Neural crest cell (in vitro differentiated cells): ENCODE measurements around the gene CEP128. TPM values are rescaled to one million over a fixed set of nuclear protein-coding genes. Genes with fewer than 3 reads are reported as not detected.

ENCODE experiments used
- DNase-seq: peaks from one replicate; pipeline ENCODE4 v3.0.0; 2021; ENCODE audit warnings: low read depth, mixed read lengths, low spot score
- H3K27ac Mint-ChIP-seq: one replicate; pipeline ENCODE4 v1.8.0; 2021; ENCODE audit warnings: mild to moderate bottlenecking, mixed read lengths; ENCODE audit not compliant: unreplicated experiment
- H3K27me3 Mint-ChIP-seq: 2 replicates; pipeline ENCODE4 v1.8.0; 2021; ENCODE audit warnings: low read depth, mild to moderate bottlenecking, mixed read lengths
- H3K36me3 Mint-ChIP-seq: 2 replicates; pipeline ENCODE4 v1.8.0; 2021; ENCODE audit warnings: low read depth, mild to moderate bottlenecking, mixed read lengths
- H3K4me1 Mint-ChIP-seq: 2 replicates; pipeline ENCODE4 v1.8.0; 2021; ENCODE audit warnings: mixed read lengths
- H3K4me3 Mint-ChIP-seq: one replicate; pipeline ENCODE4 v1.8.0; 2021; ENCODE audit warnings: mild to moderate bottlenecking, mixed read lengths
- H3K9me3 Mint-ChIP-seq: 2 replicates; pipeline ENCODE4 v1.8.0; 2021; ENCODE audit warnings: mixed read lengths
- CTCF ChIP-seq: fragments of 200-600 bp; sonication (generic); conservative IDR thresholded peaks from 2 replicates; pipeline ENCODE4 v1.5.0; 2021; ENCODE audit warnings: antibody characterized with exemption, mild to moderate bottlenecking
- total RNA-seq: library from RNA; stranded (reverse); gene quantifications from 2 replicates; pipeline ENCODE4 v1.2.1, GENCODE V29; 2021

The CEP128 gene
- total RNA-seq, 1 donor from 2014 or later = 25.8 TPM

DNA sequence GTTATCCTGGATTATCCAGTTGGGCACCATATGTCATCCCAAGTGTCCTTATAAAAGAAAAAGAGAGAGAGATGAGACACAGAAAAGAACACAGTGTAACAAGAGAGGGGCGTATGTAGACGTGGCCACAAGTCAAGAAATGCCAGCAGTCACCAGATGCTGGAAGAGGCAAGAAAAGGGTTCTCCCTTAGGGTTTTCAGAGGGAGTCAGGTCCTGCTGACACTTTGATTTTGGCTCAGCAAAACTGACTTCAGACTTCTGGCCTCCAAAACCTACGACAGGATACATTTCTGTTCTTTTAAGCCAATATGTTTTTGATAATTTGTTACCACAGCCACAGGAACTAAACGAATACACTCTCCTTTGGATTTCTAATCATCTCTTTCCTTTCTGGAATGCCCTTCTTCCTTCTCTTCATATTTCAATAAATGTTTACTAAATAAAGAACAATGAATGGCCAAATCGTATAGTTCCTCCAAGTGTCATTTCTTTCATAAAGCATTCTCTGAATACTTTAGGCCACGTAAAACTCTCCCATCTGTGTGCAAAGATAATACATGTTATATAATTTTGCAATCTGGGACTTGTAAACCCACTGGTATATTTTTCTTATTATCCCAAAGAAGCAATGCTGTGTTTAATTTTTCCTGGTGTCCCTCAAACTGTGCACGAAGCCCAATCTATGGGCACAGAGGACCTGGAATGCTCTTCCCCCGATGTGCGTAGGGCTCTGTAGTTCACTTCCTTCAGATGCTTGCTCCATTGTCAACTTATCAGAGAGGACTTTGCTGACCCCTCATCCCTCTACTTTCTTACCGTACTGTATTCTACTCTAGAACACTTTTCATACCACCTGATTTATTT lies 303.6 kb downstream of the CEP128 start:
- H3K4me3 Mint-ChIP-seq = no peak overlapping the region

DNA sequence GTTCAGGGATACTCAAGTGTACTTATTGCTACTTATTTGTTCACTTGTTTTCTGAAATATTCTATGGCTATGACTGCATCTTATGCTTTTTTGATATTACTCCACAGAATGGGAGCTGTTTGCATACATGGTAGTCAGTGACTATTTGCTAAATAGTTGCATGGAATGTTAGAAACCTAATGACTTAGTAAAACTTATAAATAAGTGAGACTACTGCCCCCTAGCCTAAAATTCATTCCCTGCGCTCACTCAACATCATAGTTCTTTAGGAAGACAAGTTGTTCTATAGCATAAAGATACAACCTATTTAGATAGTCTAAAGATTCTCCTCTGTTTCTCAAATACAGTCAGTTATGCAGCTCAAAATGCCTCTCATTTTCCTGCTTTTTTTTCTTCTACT lies 305.5 kb downstream of the CEP128 start:
- Mint-ChIP-seq H3K4me3 (no peak overlapping the region), H3K36me3 (no peaks in the 10 kb centered on the region), H3K9me3 (no peaks in the 10 kb centered on the region), H3K27ac (no peak overlapping the region), H3K4me1 (no peaks in the 10 kb centered on the region), H3K27me3 (no peaks in the 10 kb centered on the region)
- DNase-seq = no peak
- peak; percentile 49 for TF ChIP-seq CTCF

More for the DNA sequence above, 303.6 kb downstream of the CEP128 start:
- no peaks in the 10 kb centered on the region for H3K4me1 Mint-ChIP-seq
- no peaks in the 10 kb centered on the region for H3K36me3 Mint-ChIP-seq
- no peaks in the 10 kb centered on the region for H3K27me3 Mint-ChIP-seq
- no peak overlapping the region for H3K27ac Mint-ChIP-seq
- DNase-seq = no peak
- TF ChIP-seq CTCF = no peak
- H3K9me3 Mint-ChIP-seq = no peaks in the 10 kb centered on the region

DNA sequence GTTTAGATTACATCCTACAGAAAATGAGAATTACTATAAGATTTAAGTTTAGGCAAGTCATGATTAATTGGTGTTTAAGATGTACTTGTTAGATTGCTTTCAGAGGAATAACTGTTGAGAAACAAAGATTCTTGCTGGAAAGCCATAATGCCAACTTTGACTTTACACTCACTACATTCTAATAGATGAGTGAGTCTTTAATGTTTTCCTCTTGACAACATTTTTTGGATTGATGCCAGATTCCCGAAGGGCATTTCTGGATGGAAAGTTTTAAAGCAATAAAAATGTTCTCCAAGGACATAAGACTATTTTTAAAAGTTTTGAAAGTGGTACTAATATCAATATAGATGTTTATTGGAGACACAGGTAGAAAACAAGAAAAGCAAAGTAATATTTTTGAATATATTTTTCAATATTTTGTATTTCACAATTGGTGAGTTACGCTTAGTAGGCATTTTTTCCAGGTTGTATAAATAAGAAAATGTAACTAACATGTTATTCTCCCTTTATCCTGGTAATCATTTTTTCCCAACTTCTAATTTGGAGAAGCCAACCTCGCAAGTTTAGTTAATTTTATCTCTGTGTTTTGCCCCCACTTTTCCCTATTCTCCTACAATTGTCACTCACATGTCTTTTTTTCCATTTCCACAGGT lies 307.3 kb downstream of the CEP128 start:
- H3K27ac Mint-ChIP-seq = no peak overlapping the region
- no peaks in the 10 kb centered on the region for H3K4me1 Mint-ChIP-seq
- H3K36me3 Mint-ChIP-seq = no peaks in the 10 kb centered on the region
- no peak for TF ChIP-seq CTCF
- H3K4me3 Mint-ChIP-seq = no peak overlapping the region
- no peaks in the 10 kb centered on the region for H3K9me3 Mint-ChIP-seq
- DNase-seq = no peak
- no peaks in the 10 kb centered on the region for H3K27me3 Mint-ChIP-seq

GRCh38 chr14:80629606-80630005 lies 311.9 kb downstream of the CEP128 start:
- peaks cover 5% of the 10 kb centered on the region for H3K9me3 Mint-ChIP-seq
- no peak for TF ChIP-seq CTCF
- no peaks in the 10 kb centered on the region for H3K27me3 Mint-ChIP-seq
- no peak for DNase-seq
- H3K27ac Mint-ChIP-seq = no peak overlapping the region
- no peak overlapping the region for H3K4me3 Mint-ChIP-seq
- no peaks in the 10 kb centered on the region for H3K36me3 Mint-ChIP-seq
- no peaks in the 10 kb centered on the region for H3K4me1 Mint-ChIP-seq

- no peaks in the 10 kb centered on the region for H3K4me1 Mint-ChIP-seq
- H3K27me3 Mint-ChIP-seq = no peaks in the 10 kb centered on the region
- no peak for DNase-seq
- peaks cover 4% of the 10 kb centered on the region for H3K36me3 Mint-ChIP-seq
- H3K9me3 Mint-ChIP-seq = peaks cover 8% of the 10 kb centered on the region
- no peak overlapping the region for H3K4me3 Mint-ChIP-seq
- H3K27ac Mint-ChIP-seq = no peak overlapping the region
- no peak for TF ChIP-seq CTCF
Observed at GRCh38 chr14:80628547-80628946, 313.0 kb downstream of the CEP128 start.
